ENCODE measurements around the gene ADH1C.
"Not testable (repeated sequence)": the region's sequence is repeated elsewhere in the genome, so short reads cannot be mapped to it uniquely, and the experiment has no call there.

Gene ADH1C

DNA sequence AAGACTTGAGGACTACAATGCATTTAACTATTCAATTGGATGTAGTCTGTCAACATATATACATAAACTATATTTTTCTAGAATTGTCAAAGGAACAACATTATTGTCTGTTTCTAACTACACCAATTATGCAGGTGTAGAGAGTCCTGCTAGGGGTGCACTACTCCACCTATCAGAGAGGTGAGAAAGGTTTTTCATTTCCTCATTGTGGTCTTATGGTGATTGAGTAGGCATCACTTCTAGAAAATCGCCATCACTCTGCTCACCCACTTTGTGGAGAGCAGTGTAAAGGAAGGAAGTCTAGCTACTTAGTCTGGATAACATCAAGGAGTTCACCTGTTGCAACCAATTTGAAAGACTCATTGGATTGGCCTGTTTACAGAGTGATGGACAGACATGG lies 4.4 kb upstream of the ADH1C start:
- DNase-seq, result no peak

DNA sequence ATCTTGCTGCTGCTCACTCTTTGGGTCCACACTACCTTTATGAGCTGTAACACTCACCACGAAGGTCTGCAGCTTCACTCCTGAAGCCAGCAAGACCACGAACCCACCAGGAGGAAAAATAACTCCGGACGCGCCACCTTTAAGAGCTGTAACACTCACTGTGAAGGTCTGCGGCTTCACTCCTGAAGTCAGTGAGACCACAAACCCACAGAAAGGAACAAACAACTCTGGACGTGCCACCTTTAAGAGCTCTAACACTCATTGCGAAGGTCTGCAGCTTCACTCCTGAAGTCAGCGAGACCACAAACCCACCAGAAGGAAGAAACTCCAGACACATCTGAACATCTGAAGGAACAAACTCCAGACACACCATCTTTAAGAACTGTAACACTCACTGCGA lies 3.6 kb upstream of the ADH1C start:
- DNase-seq, result not testable (repeated sequence)

DNA sequence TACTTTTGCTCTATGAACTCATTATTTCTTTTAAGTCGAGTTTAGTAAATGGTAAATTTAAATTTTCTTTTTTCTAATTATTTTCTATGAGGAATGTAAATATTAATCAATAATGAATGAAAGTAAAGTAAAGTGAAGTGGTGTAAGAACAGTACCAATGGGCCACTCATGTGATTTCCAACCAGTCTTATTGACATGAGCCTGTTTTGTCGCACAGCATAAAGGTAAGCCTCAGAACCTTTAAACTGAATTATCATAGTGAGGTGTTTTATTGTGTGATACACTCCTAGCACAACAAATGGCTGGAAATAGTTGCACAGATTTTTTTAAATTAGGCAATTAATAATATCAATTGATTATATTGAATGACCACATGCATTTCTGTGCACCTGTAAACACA lies 1.1 kb downstream of the ADH1C start:
- DNase-seq, result no peak

DNA sequence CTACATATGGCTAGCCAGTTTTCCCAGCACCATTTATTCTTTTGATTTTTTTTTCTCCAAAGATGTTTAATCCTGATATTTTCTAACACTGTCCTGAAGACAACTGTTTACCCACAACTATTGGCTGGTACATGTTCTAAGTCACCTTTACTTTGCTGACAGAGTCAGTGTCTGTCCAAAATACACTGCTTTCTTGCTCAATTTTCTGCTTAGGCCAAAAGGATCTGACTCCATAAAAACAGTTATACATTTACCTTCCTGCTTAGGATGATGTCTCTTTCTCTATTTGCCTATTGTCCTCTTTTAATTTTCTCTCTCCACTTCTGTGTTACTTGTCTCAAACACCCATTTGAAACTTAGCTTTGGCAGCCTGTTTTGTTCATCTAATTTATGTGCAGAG lies 3.2 kb downstream of the ADH1C start:
- no peak for DNase-seq

DNA sequence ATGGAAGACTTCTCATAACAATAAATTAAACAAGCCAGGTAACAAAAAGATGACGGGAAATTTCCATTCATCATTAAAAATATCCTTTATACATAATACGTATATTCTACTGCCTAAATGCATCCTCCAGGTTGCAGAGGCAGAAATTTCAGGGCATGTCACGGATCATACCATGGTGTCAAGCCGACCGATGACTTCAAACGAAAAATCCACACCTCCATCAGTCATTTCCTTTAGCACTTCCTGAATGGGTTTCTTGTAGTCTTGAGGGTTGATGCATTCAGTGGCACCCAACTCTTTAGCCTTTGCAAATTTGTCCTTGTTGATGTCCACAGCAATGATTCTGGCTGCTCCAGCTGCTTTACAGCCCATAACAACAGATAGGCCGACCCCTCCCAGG lies 9.9 kb downstream of the ADH1C start:
- DNase-seq, result not testable (repeated sequence)

DNA sequence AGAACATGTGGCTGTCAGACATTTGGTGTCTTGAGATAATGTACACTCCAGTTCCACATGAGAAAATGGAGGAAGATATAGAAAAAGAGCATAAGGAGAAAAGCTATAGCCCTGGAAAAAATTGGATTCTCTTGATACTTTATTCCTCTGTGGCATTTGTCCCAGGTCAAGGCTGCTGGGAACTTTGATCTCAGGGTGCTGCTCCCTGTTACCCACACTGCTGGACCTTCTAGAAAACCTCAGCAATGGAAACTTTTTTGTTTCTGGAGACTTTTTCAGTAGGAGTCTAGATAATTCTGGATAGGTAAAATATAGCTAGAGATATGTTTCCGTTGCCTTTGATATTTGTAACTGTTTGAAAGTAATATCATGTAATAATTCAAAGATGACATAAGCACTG lies 11.1 kb downstream of the ADH1C start:
- no peak for DNase-seq

DNA sequence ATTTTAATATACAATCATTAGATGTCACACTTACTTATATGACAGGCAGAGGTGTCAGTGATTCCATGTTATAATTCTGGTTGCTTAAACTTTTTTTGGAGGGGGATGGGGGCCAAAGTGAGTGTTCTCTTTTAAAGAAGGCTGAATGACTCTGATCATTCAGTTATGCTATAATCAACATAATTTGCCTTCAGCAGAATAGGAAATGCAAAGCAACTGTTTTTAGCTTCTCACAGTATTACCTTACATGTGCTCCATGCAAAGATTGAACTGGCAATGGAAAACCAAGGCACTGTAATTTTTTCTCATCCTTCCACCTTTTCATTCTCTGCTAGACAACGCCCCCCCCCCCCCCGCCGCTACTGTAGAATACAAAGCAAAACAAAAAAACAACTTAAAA lies 13.4 kb downstream of the ADH1C start:
- no peak for DNase-seq

DNA sequence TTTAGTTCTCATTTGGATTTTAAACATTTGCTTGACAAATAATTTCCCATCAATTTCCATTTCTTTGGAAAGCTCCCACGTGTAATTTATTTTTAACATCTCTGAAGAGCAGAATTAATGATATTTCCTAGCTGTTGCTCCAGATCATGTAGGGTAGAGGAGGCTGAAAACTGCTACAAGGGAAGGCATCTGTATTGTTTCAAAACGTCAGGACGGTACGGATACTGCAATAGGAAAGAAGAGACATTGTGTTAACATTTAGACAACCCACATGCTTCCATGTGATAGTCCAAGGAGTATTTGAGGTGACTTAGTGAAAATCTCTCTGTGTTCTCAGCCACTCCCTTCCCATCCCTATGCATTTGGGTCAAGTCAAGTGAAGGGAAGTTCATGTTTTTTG lies 16.0 kb downstream of the ADH1C start:
- no peak for DNase-seq

DNA sequence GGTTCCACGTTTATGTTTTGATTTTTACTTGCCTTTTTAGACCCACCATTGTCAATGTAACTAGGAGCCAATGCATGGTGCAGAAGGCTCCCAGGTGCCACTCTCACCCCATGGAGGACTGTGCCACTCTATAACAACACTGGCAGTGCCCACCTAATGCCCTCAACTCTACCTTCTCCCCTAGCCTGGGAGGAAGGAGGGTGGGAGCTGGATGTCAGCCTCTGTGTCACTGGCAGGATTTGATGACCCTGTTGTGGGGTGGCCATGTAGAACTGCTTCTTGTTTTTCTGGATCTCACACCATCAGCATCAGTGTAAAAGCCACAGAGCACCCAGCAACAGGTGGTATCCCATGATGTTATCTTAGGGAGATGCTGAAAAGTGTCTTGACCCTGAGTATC lies 17.7 kb downstream of the ADH1C start:
- no peak for DNase-seq

DNA sequence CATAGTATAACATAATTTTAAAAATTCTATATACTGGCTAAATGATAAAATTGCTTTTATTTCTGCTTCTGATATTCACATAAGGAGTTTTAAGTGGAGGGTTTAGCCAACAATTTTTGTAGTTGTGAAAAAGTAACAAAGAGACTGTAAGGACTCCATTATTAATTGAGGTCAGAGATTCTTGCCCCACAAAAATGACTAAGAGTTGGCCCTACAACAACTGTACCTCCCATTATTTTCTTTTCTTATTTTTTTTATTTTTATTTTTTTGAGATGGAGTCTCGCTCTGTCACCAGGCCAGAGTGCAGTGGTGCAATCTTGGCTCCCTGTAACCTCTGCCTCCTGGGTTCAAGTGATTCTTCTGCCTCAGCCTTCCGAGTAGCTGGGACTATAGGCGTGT lies 21.9 kb downstream of the ADH1C start:
- no peak for DNase-seq

DNA sequence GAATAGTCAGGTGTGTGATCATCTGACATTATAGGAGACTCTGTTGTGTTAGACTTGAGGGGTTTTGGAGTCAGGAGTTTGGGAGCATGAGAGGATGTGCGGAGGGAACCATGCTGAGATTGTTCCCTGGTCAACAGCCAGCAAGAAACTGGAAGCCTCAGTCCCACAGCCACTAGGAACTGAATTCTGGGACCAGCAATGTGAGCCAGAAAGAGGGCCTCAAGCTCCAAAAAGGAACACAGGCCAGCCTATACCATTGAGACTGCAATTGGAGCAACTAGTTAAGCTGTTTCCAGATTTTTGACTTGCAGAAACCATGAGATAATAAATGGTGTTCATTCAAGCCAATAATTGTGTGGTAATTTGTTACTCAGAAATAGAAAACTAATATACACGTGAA lies 22.7 kb downstream of the ADH1C start:
- no peak for DNase-seq

DNA sequence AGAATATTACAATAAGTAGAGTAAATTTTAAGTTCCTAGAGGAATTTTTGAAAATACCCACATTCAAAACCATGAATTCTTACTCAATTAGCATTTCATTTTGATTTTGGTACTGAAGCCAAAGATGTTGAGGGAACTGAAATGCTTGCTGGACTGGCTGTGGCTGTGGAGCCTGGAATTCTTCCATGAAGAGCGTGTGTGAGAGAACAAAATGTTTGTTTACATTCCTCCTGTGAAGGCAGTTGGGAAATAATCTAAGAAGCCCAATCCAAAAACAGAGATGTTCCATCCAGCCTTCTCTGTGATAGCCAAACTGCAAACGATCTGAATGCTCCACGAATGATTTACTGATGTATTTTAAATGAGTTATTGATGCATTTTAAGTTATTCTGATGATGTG lies 27.6 kb downstream of the ADH1C start:
- DNase-seq, result no peak

DNA sequence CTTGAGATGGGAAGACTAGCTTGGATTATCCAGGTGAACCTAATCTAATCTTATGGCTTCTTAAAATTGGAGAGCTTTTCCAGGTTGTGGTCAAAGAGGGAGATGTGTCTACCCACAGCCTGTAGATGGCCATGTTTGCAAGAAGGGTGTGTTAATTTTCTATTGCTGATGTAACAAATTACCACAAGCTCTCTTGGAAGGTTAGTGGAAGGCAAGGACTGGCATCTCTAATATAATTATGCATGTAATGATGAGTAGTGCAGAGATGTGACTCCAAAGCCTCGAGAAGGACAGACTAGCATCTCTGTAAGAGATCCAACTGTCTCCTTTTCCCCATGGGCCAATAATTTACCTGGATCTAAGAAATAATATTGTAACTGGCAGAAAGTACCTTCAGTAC lies 28.2 kb downstream of the ADH1C start:
- no peak for DNase-seq

DNA sequence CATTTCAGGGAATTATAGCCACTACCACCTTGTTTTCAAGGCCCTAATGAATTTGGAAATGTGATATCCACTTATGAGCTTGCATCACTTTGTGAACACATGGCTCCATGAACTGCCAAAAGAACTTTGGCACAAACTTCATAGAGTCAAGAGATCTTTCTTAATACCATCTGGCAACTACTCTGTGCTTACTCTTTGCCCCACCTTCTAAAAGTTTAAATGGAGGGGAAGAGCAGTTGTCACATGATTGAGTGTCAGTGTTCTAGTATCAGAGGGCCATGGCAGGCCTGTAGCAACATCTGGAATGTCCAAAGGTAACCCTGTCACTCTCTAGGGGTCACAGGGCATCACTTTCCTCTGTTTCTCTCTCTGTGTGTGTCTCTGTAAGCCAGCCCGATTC lies 28.8 kb downstream of the ADH1C start:
- no peak for DNase-seq

DNA sequence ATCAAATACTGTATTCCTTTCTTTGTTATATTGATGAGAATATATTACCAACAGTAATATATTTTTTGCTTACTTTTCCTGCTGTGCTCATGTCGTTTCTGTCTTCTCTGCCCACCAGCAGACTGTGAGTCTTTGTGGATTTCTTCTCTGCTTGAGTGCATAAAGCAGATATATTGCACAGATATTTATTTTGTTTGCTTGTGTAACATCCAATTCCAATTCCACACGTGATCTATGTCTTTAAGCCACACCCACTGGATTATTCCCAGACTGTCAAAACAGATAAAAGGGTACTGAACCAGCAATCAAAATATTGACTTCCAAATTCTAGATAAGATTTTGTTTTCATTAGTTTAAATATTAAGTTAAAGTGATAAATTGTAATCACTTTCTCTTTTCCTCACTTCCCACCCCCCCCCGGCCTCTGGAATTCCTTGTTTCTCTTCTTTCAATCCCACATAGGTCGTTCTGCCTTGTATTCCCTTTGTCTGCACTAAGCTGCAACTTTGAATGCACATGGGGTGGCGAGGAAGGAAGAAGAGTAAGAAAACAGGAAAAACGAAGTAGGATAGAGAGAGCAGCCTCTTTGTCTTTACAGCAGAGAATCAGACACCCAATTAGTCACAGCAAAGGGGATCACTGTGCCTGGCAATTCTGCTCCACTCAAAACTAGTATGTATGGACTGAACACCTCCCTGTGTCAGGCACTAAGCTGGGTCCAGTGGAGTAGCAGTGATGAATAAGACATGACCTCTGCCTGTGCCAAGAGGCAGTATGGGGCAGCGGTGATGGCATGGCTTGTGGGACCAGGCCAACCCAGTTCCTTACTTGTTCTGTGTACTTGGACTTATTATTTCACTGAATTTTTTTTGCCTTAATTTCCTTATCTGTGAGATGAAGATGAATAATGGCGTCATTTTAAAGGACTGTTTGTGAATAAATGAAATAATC lies 31.0 kb downstream of the ADH1C start, which contains the start of gene ADH1B:
ADH1B (minus strand) TSS at position 161 of the 951 bp plus-strand sequence; CDS start at position 91, 70 bp downstream.
- DNase-seq, result no peak

DNA sequence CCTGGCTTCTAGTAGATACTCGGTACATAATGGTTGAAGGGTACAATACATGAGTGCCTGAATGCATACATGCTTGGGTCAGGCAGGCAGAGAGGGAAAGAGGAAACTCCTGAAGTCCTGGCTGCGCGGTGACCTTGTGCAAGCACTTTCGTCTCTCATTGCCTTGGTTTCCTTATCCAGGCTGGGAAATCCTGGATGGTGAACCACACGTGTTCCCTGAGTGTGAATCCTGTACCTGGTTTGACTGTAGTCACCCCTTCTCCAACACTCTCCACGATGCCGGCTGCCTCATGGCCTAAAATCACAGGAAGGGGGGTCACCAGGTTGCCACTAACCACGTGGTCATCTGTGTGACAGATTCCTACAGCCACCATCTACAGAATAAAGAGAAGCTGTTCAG lies 34.7 kb downstream of the ADH1C start:
- not testable (repeated sequence) for DNase-seq

DNA sequence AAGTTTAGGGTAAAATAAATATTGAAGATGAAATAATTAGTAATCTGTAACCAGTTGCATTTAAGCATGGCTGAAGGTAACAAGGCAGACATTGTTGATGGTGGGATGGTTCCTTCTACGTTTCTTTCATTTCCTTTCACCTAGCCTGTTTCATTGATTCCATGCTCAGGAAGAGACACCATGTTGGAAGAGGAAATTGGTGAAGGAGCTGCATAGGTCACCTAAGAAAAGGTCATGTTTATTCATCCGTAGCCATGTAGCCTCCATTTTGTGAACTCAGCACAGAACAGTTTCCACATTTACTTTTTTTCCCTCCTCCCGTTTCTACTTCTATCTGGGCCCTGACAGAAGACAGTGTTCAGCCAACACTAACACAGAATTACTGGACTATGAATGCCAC lies 35.2 kb downstream of the ADH1C start:
- no peak for DNase-seq

DNA sequence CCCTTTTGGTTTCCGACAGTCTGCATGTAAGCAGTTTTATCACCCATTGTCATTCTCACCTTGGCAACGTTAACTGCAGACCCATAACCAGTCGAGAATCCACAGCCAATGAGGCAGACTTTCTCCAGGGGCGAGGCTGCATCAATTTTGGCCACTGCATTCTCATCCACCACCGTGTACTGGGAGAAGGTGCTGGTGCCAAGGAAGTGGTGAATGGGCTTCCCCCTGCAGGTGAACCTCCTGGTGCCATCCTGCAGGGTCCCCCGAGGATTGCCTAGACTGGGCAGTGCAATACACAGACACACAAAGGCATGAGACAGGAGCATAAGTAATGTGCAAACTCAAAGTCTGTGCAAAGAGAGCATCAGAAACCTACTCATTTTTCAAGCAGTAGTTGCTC lies 36.7 kb downstream of the ADH1C start:
- DNase-seq, result no peak

DNA sequence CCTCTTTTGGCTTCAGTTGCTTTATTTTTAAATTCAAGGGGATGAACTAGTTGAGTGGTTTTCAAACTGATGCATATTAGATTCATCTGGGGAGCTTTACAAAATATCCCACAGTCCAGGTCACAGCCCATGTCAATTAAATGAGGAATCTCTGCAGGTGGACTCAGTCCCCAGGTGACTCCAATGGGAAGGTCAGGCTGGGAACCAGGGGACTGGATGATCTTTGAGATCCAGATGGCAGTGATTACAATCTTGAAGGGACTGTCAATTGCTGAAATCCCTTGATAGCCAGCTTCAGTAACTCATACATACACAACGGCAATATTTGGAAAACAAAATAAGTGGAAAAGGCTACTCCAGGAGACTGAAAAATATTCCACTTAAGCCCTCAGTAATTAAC lies 38.3 kb downstream of the ADH1C start:
- no peak for DNase-seq

DNA sequence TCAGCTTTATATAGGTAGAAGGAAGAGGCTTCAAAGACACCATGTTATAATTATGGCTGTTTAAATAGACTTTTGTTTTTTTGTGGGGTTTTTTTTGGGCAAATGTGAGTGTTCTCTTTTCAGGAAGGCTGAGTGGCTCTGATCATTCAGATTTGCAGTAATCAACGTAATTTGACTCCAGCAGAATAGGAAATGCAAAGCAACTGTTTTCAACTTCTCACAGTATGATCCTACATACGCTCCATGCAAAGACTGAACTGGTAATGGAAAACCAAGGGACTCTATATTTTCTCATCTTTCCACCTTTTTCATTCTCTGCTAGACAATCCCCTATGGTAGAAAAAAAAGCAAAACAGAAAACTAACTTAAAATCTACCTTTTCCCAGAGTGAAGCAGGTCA lies 42.2 kb downstream of the ADH1C start:
- no peak for DNase-seq

DNA sequence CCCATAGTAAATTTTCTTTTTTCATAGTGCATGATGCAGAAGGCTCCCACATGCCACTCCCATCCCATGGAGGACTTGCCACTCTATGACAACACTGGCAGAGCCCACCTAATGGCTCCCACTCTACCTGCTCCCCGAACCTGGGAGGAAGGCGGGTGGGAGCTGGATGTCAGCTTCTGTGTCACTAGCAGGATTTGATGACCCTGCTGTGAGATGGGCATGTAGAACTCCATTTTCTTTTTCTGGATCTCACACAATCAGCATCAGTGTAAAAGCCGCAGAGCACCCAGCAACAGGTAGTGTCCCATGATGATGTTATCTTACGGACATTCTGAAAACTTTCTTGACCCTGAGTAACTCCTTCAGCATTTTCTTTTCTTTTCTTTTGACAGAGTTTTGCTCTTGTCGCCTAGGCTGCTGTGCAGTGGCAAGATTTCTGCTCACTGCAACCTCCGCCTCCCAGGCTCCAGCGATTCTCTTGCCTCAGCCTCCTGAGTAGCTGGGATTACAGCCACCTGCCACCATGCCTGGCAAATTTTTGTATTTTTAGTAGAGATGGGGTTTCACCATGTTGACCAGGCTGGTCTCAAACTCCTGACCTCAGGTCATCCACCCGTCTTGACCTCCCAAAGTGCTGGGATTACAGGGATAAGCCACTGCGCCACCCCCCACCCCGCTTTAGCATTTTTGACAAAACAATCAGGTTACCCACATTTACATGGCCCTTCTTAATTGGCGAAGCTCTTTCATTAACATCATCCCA lies 46.7 kb downstream of the ADH1C start:
- DNase-seq, result no peak

DNA sequence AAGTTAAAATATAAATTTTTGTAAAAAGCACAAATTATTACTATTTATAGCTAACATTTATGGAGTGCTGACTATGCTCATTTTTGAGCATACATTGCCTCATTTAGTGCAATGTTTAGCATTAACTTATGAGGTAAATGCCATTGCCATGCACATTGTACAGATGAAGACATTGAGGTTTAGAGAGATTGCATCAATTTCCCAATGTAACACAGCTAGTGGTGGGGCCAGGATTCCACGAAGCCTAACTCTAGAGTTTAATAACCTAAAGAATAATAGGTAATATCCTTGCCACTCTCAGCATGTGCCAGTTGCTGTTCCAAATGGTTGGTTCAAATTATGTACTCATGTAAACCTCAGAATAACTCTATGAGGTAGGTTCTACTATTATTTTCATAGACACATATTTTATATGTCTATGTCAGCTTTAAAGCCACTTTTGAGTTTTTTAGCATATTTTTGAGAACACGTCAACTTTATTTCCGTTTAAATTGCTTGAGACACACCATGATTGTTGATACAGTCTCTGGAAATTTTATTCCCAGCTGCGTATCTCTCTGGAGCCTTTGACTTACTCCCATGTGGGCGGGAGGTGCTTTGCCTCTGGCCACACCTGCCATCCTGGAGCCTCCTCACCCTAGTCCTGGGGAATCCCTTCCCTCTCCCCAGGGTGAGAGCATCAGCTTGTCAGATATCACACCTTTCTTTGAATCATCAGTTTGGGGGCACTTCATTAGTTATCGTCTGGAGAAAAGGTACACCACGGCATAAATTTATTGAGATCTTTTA lies 51.0 kb downstream of the ADH1C start:
- no peak for DNase-seq

DNA sequence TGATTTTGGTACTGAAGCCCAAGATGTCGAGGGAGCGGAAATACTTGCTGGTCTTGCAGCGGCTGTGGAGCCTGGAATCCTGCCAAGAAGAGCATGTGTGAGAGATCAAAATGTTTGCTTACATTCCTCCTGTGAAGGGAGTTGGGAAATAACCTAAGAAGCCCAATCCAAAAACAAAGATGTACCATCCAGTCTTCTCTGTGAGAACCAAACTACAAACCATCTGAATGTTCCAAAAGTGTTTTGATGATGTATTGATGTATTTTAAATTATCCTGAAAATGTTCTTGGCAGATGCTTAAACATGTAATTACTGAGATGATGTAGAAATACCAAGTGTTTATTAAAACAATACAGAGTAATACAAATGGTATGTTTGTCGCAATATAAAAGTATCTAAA lies 51.6 kb downstream of the ADH1C start:
- DNase-seq, result peak; percentile 53

Measured in kidney glomerular epithelial cell (primary cell).